ENCODE data around the gene TBX1.

DNA sequence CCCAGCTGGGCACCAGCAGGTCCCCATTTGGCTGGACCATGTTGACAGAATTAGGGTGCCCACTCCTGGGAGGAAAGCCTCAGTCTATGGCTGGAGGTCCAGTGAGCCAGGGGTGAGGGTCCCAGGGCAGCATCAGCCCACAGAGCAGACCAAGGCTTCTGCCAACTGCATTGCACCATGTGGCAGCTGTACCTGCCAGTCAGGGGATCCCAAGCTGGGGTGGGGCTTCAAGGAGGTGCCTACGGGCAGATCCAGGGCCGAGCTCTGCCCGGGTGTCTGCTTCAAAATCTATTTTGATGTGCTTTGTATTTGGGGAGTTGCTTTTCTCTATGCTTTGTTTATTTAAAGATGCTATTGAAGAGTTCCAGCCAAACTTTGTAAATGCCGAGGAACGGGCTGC lies 26.8 kb upstream of the TBX1 start:
- TF ChIP-seq EZH2phosphoT487 (IDR thresholded peaks at IDR 0.05; ENCODE audit: borderline replicate concordance, low read length) = no peak
- TF ChIP-seq, protein P1, sequence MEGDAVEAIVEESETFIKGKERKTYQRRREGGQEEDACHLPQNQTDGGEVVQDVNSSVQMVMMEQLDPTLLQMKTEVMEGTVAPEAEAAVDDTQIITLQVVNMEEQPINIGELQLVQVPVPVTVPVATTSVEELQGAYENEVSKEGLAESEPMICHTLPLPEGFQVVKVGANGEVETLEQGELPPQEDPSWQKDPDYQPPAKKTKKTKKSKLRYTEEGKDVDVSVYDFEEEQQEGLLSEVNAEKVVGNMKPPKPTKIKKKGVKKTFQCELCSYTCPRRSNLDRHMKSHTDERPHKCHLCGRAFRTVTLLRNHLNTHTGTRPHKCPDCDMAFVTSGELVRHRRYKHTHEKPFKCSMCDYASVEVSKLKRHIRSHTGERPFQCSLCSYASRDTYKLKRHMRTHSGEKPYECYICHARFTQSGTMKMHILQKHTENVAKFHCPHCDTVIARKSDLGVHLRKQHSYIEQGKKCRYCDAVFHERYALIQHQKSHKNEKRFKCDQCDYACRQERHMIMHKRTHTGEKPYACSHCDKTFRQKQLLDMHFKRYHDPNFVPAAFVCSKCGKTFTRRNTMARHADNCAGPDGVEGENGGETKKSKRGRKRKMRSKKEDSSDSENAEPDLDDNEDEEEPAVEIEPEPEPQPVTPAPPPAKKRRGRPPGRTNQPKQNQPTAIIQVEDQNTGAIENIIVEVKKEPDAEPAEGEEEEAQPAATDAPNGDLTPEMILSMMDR (IDR thresholded peaks at IDR 0.05; ENCODE audit: low read depth, low read length, poor library complexity, severe bottlenecking) = no peak

All from DOHH2 (cell line).